ENCODE results near the gene PICK1.

The PICK1 gene

GRCh38 chr22:38051261-38051660 lies 5.9 kb upstream of the PICK1 start:
- 82 to 88% methylated on average over 8 of the region's 8 CpGs for WGBS, 2 experiments

GRCh38 chr22:38051900-38052862 lies 5.0 kb upstream of the PICK1 start:
- H3K36me3 ChIP-seq (ENCODE audit: control insufficient read depth, insufficient read depth, low read length) = no peaks in the 10 kb centered on the region
- 41 to 42% methylated on average over 30 of the region's 30 CpGs for WGBS, 2 experiments

More at GRCh38 chr22:38051261-38051660, 5.9 kb upstream of the PICK1 start:
- H3K4me1 ChIP-seq (ENCODE audit: control insufficient read depth, insufficient read depth, low read length) = peaks cover 8% of the 10 kb centered on the region
- H3K9me3 ChIP-seq (ENCODE audit: control insufficient read depth, low read length) = no peaks in the 10 kb centered on the region
- peaks cover 3% of the 10 kb centered on the region for H3K27me3 ChIP-seq (ENCODE audit: control insufficient read depth, insufficient read depth, low read length, poor library complexity, severe bottlenecking)
- H3K27ac ChIP-seq (ENCODE audit: insufficient read depth, low read depth, low read length, poor library complexity, severe bottlenecking) = no peak overlapping the region
- H3K4me3 ChIP-seq (ENCODE audit: insufficient read depth, low read depth, low read length) = no peak overlapping the region
- no peaks in the 10 kb centered on the region for H3K36me3 ChIP-seq (ENCODE audit: control insufficient read depth, insufficient read depth, low read length)

DNA sequence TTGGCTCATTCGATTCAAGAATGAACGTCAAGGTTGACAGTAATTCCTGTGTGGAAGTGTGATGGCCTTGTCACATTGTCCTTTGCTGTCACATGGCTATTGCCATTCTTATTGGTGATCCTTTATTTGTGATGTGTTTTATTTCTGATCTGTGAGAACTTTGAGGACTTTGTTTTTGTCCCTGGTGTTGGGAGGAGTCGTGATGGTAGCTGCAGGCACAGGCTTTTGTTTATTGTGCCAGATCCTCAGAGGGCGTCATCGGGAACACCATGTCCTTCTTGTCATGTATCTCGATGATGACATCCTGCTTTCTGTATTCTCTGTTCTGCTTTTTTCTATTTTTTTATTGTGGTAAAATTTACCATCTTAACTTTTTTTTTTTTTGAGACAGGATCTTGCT lies 5.6 kb downstream of the PICK1 start:
- WGBS, 2 experiments = 87 to 92% methylated on average over 6 of the region's 6 CpGs
- peaks cover 10% of the 10 kb centered on the region for H3K36me3 ChIP-seq (ENCODE audit: control insufficient read depth, insufficient read depth, low read length)
- H3K9me3 ChIP-seq (ENCODE audit: control insufficient read depth, low read length) = no peaks in the 10 kb centered on the region
- no peak overlapping the region for H3K27ac ChIP-seq (ENCODE audit: insufficient read depth, low read depth, low read length, poor library complexity, severe bottlenecking)
- peaks cover 2% of the 10 kb centered on the region for H3K4me1 ChIP-seq (ENCODE audit: control insufficient read depth, insufficient read depth, low read length)
- no peaks in the 10 kb centered on the region for H3K27me3 ChIP-seq (ENCODE audit: control insufficient read depth, insufficient read depth, low read length, poor library complexity, severe bottlenecking)
- no peak overlapping the region for H3K4me3 ChIP-seq (ENCODE audit: insufficient read depth, low read depth, low read length)

More at GRCh38 chr22:38051900-38052862, 5.0 kb upstream of the PICK1 start:
- Histone ChIP-seq H3K4me1 (ENCODE audit: control insufficient read depth, insufficient read depth, low read length) (peaks cover under 1% of the 10 kb centered on the region), H3K4me3 (ENCODE audit: insufficient read depth, low read depth, low read length) (no peak overlapping the region), H3K27ac (ENCODE audit: insufficient read depth, low read depth, low read length, poor library complexity, severe bottlenecking) (no peak overlapping the region), H3K27me3 (ENCODE audit: control insufficient read depth, insufficient read depth, low read length, poor library complexity, severe bottlenecking) (peaks cover 3% of the 10 kb centered on the region), H3K9me3 (ENCODE audit: control insufficient read depth, low read length) (no peaks in the 10 kb centered on the region)

DNA sequence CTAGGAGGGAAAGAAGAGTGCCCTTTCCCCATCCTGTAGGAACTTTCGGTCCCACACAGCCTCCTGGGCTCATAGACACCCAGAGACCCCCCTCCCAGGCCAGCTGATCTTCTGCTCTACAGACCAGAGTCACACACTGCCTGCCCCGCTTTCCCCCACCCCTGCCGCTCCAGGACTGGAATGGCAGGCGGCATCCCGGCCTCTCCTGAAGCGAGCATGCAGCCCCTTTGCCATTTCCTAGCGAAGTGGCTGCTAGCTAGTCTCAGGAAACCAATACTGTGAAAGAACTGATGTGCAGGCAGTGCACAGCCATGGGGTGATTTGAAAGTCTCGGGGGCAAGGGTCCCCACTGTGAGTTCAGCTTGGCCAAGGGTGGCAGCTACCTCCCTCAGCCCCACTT lies 8.3 kb downstream of the PICK1 start:
- Histone ChIP-seq H3K4me3 (ENCODE audit: insufficient read depth, low read depth, low read length) (no peak overlapping the region), H3K4me1 (ENCODE audit: control insufficient read depth, insufficient read depth, low read length) (peaks cover 9% of the 10 kb centered on the region), H3K9me3 (ENCODE audit: control insufficient read depth, low read length) (no peaks in the 10 kb centered on the region), H3K27ac (ENCODE audit: insufficient read depth, low read depth, low read length, poor library complexity, severe bottlenecking) (no peak overlapping the region), H3K36me3 (ENCODE audit: control insufficient read depth, insufficient read depth, low read length) (peaks cover 5% of the 10 kb centered on the region), H3K27me3 (ENCODE audit: control insufficient read depth, insufficient read depth, low read length, poor library complexity, severe bottlenecking) (no peaks in the 10 kb centered on the region)
- WGBS, 2 experiments = 93 to 95% methylated on average over 8 of the region's 8 CpGs

DNA sequence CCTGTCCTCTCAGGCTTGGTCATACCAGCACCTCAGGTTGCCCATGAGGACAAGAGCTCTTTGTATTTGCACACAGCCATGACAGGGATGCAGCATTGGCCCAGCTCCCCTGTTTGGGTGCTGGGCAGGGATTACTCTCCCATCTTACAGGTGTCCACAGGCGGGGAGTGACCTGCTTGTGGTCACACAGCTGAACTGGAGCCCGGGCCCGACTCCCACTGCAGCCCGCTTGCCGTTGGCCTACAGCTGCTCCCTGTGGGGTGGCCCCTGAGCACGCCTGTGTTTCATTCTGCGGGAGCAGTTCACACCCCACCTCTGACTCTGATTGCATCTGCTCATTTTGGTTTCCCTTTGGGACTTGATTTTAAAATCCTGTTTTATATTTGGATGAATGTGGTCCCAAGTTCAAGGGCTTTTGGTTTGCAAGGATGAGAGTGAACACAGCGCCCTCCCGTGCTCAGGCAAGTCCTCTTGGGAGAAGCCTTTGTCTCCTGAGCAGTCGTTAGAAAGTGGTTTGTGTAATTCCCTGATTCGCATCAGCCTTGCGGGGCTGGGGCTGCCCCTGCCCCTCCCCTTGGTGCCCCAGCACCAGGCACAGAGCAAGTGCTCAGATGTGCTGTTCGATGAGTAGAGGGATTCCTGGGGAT lies 9.3 kb downstream of the PICK1 start:
- no peaks in the 10 kb centered on the region for H3K9me3 ChIP-seq (ENCODE audit: control insufficient read depth, low read length)
- H3K4me1 ChIP-seq (ENCODE audit: control insufficient read depth, insufficient read depth, low read length) = peaks cover 9% of the 10 kb centered on the region
- no peak overlapping the region for H3K4me3 ChIP-seq (ENCODE audit: insufficient read depth, low read depth, low read length)
- no peak overlapping the region for H3K27ac ChIP-seq (ENCODE audit: insufficient read depth, low read depth, low read length, poor library complexity, severe bottlenecking)
- peaks cover 4% of the 10 kb centered on the region for H3K36me3 ChIP-seq (ENCODE audit: control insufficient read depth, insufficient read depth, low read length)
- H3K27me3 ChIP-seq (ENCODE audit: control insufficient read depth, insufficient read depth, low read length, poor library complexity, severe bottlenecking) = no peaks in the 10 kb centered on the region
- WGBS, 2 experiments = 92 to 93% methylated on average over 13 of the region's 13 CpGs

GRCh38 chr22:38067028-38067415 lies 9.8 kb downstream of the PICK1 start:
- H3K36me3 ChIP-seq (ENCODE audit: control insufficient read depth, insufficient read depth, low read length) = peaks cover 5% of the 10 kb centered on the region
- H3K9me3 ChIP-seq (ENCODE audit: control insufficient read depth, low read length) = no peaks in the 10 kb centered on the region
- WGBS, 2 experiments = 92 to 95% methylated on average over 8 of the region's 8 CpGs
- H3K27ac ChIP-seq (ENCODE audit: insufficient read depth, low read depth, low read length, poor library complexity, severe bottlenecking) = no peak overlapping the region
- no peak overlapping the region for H3K4me3 ChIP-seq (ENCODE audit: insufficient read depth, low read depth, low read length)
- no peaks in the 10 kb centered on the region for H3K27me3 ChIP-seq (ENCODE audit: control insufficient read depth, insufficient read depth, low read length, poor library complexity, severe bottlenecking)
- H3K4me1 ChIP-seq (ENCODE audit: control insufficient read depth, insufficient read depth, low read length) = peaks cover 9% of the 10 kb centered on the region

DNA sequence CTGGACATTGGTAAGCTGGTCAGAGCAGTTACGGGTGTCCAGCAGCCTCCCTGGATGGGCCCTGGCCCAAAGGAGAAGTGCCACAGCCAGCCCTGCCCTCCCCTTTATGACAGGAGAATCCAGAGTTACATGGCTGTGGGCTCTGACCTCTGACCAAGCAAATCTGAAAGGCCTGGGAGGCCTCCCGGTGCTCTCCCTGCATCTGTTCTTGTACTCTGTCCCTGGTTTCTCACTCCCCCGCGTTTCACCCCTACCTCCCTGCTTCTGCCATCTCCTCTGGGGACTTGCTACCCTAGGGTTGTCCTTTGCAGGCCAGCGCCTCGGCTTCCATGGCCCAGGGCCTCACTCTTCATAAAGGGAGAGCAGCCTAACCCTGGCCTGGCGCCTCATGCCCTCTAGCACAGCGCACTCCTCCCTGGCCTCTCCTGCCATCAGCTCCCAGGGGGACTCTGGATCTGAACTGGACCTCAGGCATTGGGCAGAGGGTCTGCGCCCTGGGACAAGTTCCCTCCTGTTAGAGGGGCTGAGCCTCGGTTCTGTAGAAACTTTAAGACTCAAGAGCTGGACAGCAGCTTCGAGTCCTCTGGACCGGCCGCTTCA lies 10.7 kb downstream of the PICK1 start:
- H3K27me3 ChIP-seq (ENCODE audit: control insufficient read depth, insufficient read depth, low read length, poor library complexity, severe bottlenecking) = no peaks in the 10 kb centered on the region
- H3K36me3 ChIP-seq (ENCODE audit: control insufficient read depth, insufficient read depth, low read length) = peaks cover 14% of the 10 kb centered on the region
- H3K9me3 ChIP-seq (ENCODE audit: control insufficient read depth, low read length) = no peaks in the 10 kb centered on the region
- WGBS, 2 experiments = 95 to 96% methylated on average over 13 of the region's 13 CpGs
- H3K27ac ChIP-seq (ENCODE audit: insufficient read depth, low read depth, low read length, poor library complexity, severe bottlenecking) = no peak overlapping the region
- peaks cover 9% of the 10 kb centered on the region for H3K4me1 ChIP-seq (ENCODE audit: control insufficient read depth, insufficient read depth, low read length)
- no peak overlapping the region for H3K4me3 ChIP-seq (ENCODE audit: insufficient read depth, low read depth, low read length)

DNA sequence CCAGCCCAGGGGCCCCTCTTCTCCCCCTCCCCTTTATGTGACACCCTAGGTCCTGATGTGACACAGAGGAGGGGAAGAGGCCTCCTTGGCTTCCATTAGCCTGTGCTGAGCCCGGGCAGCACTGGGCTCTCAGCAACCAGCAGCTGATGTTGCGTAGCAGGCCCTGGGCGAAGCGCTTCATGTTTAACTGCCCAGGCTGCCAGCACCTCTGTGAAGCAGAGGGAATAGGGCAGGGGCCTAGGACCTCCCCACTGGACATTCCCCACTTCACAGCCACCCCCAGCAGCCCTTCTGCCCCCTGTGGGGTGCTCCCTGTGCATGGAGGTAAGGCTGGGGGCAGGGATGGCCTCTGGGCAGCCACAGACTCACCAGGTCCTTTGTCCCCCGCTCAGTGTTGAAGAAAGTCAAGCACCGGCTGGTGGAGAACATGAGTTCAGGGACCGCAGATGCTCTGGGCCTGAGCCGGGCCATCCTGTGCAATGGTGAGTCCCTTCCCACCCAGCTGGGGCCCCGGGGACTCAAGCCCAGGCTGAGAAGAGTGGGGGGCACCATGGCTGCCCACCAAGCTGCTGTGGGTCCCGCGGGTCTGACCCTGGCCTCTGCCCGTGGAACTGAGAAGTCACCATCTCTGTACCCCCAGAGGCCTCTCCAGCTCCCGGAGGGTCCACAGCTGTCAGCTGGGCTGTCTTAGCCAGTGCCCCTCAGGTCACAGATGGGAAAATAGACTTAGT lies 11.6 kb downstream of the PICK1 start:
- Histone ChIP-seq H3K4me1 (ENCODE audit: control insufficient read depth, insufficient read depth, low read length) (peaks cover 9% of the 10 kb centered on the region), H3K9me3 (ENCODE audit: control insufficient read depth, low read length) (no peaks in the 10 kb centered on the region), H3K36me3 (ENCODE audit: control insufficient read depth, insufficient read depth, low read length) (peaks cover 16% of the 10 kb centered on the region), H3K27ac (ENCODE audit: insufficient read depth, low read depth, low read length, poor library complexity, severe bottlenecking) (no peak overlapping the region), H3K4me3 (ENCODE audit: insufficient read depth, low read depth, low read length) (no peak overlapping the region), H3K27me3 (ENCODE audit: control insufficient read depth, insufficient read depth, low read length, poor library complexity, severe bottlenecking) (no peaks in the 10 kb centered on the region)
- 92 to 95% methylated on average over 13 of the region's 13 CpGs for WGBS, 2 experiments

DNA sequence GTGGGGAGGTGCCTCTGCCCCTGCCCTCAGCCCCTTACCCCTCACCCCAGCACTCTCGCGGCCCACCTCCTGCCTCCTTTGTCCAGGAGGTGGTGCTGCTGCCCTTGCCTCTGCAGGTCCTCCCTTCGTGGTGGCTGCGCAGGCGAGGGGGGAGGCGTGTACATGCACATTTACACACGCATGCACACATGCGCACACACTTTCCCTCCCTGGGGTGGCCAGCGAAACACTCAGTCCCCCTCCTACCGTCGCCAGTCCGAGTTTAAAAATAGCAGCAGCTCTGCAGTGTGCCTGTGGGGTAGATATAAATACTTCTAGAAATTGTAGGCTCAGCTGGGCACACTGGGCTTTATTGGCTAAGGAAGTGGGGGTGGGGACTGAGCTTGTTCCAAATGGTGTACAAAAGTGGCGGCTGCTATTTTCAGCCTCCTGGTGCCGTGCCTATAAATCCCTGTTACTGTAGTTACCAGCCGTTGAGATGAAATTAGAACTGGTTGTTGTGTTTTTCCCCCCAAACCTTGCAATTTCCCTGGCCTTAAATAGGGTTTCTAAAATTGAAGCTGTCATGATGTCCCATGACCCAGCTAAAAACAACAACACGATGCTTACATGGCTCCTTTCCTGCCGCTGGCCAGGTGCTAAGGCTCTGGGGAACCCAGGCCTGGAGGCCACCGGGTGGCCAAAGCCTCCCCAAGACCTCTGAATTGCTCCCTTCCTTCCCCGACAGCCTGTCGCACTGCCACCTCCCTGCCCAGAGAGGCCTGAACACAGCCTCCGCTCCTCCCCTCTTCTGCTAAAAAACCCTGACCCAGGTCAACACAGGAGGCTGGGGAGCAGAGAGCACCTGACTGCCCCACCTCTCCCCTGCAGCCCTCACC lies 12.4 kb downstream of the PICK1 start:
- Histone ChIP-seq H3K4me1 (ENCODE audit: control insufficient read depth, insufficient read depth, low read length) (peaks cover 9% of the 10 kb centered on the region), H3K9me3 (ENCODE audit: control insufficient read depth, low read length) (no peaks in the 10 kb centered on the region), H3K4me3 (ENCODE audit: insufficient read depth, low read depth, low read length) (no peak overlapping the region), H3K27me3 (ENCODE audit: control insufficient read depth, insufficient read depth, low read length, poor library complexity, severe bottlenecking) (no peaks in the 10 kb centered on the region), H3K36me3 (ENCODE audit: control insufficient read depth, insufficient read depth, low read length) (peaks cover 19% of the 10 kb centered on the region), H3K27ac (ENCODE audit: insufficient read depth, low read depth, low read length, poor library complexity, severe bottlenecking) (no peak overlapping the region)
- 86 to 87% methylated on average over 21 of the region's 21 CpGs for WGBS, 2 experiments

Measured in ectodermal cell (in vitro differentiated cells).